Activated CD8-positive, alpha-beta memory T cell treated with anti-CD3 and anti-CD28 coated beads, Interleukin-2, amount 50 U/mL, for 24 hours (primary cell): ENCODE measurements around the gene AK5.

Experiments used
- DNase-seq: peaks from one replicate; pipeline ENCODE4 v3.0.0-alpha.2; 2020; ENCODE audit errors: extremely low read depth

Gene AK5

DNA sequence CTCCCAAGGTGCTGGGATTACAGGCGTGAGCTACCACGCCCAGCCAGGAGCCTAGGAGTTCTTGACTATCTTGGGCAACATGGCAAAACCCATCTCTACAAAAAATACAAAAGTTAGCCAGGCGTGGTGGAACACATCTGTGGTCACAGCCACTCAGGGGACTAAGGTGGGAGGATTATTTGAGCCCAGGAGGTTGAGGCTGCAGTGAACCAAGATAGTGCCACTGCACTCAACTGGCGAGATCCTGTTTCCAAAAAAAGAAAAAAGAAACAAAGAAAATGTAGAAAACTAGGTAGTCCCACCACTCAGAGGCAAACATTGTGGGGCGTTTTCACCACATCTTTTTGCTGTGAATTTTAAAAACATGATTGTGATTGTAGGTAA, 259.3 kb downstream of the AK5 start:
- no peak for DNase-seq

DNA sequence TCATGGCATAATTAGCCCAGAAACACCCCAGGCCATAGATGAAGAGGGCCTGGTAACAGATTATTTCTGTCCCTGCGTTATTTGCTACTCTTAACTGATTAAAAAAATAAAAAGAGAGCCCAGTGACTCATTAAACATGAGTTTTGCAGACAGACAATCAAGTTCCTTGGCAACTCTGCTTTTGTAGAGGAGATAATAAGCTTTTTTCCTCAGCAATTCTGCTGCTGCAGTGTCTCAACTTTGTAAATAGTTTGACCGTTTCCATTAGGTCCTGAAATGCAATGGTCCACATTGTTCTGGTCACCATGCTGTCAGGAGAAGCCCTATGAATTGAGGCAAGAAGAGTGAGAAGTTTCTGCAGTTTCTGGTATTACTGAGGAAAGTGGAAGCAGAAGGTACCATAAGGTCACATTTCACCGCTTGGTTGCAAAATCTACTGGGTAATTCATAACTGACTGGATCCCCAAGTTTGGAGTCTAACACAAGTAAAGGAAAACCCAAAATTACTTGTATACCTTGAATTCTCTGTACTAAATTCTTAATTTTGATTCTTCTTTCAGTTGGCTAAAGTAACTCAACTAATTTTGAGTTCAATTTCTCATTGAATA, 261.1 kb downstream of the AK5 start:
- no peak for DNase-seq

DNA sequence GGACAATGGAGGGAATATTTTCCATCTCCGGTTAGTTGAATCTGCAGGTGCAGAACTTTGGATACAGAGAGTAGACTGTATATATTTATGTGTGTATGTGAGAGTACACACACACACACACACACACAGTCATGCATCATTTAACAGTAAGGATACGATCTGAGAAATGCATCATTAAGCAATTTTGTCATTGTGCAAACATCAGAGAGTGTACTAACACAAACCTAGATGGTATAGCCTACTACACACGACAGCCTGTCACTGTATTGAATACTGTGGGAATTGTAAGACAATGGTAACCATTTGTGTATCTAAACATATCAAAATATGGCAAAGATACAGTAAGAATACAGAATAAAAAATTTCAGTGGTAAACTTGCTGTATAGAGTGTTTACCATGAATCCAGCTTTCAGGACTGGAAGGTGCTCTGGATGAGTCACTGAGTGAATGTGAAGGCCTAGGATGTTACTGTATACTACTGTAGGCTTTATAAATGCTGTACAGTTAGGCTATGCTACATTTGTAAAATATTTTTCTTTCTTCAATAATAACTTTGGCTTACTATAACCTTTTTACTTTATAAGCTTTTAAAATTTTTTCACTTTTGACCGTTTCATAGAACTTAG, 262.1 kb downstream of the AK5 start:
- DNase-seq: no peak

DNA sequence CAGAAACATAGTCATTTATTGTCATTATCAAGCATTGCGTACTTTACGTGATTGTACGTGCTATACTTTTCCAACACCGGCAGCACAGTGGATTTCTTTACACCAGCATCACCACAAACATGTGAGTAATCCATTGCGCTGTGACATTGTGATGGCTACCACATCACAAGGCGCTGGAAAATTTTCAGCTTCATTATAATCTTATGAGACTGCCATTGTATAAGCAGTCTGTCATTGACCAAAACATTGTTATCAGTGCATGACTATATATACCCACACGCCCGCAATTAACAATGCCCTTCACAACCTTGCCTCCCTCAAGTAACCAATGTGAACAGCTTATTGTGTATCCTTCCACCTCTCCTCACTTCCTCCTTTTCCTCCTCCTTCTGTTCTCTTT, 263.0 kb downstream of the AK5 start:
- DNase-seq: no peak

DNA sequence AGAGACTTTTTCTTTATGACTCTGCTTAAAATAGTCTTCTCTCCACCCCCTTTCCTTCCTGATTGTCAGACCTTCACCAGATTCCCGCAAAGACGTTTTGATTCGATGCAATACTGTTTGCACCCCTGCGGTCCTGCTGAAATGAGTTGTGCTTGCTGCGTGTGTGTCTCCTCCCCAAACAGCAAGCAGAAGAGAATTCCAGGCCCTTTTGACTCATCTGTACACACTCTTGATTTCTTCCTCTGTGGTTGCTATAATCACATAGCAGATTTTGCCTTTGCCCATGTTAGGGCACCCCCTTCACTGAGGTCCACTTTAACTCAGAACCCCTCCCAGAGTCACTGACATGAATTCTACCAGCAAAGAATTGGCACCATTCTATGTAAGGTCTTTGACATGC, 264.2 kb downstream of the AK5 start:
- no peak for DNase-seq

DNA sequence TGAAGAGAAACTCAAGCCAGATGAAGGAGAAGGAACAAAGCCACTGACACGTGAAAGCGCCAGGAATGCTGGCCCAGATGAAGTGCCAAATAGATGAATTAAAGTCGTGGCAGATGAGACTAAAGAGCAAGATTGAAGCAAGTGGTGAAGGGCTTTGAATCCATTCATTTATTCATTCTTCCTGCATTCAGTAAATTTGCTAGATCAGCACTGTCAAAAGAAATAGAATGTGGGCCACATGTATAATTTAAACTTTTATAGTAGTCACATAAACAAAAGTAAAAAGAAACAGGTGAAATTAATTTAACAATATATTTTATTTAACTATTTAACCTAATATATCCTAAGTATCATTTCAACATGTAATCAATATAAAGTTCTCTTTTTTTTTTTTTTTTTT, 265.1 kb downstream of the AK5 start:
- DNase-seq: no peak

DNA sequence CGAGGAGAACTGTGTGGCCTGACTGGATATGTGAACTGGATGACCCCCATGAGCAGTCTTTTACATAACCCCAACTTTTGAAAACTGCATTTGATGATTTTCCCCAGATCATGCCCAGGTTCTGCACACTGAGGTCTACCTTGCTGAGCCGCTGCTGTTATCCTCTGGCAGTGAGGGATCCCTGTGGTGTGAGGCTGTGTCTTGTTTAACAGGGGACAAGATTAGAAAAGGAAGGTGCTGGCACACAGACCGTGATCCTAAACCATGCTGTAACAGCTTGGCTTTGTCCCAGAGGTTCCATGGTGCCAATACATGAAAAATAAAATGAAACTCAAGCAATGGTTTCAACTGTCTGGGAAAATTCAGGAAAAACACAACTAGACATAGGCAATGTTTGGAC, 266.5 kb downstream of the AK5 start:
- no peak for DNase-seq

DNA sequence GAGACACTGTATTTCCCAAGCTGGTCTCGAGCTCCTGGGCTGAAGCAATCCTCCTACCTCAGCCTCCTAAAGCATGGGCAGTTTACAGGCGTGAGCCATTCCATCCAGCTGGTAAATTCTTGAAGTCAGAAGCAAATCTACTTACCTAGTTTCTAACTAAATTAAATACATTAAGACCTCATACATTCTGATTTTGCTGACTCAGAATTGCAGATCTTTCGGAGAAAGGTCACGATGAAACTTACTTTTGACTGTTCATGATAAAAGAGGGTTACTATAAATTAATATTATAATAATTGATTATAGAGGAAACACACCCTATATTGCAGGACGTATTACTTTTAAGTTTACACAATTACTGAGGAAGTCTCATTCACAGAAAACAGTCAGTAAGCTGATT, 268.3 kb downstream of the AK5 start:
- no peak for DNase-seq

DNA sequence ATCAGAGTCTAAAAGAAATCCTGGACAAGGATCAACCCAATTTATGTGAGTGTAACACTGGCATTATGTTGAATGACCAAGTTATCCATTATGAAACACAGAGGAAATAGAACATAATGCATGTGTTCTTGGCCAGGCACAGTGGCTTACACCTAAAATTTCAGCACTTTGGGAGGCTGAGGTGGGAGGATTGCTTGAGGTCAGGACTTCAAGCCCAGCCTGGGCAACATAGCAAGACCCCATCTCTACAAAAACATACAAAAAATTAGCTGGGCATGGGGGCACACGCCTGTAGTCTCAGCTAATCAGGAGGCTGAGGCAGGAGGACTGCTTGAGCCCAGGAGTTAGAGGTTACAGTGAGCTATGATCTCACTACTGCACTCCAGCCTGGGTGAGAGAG, 270.8 kb downstream of the AK5 start:
- DNase-seq: no peak

DNA sequence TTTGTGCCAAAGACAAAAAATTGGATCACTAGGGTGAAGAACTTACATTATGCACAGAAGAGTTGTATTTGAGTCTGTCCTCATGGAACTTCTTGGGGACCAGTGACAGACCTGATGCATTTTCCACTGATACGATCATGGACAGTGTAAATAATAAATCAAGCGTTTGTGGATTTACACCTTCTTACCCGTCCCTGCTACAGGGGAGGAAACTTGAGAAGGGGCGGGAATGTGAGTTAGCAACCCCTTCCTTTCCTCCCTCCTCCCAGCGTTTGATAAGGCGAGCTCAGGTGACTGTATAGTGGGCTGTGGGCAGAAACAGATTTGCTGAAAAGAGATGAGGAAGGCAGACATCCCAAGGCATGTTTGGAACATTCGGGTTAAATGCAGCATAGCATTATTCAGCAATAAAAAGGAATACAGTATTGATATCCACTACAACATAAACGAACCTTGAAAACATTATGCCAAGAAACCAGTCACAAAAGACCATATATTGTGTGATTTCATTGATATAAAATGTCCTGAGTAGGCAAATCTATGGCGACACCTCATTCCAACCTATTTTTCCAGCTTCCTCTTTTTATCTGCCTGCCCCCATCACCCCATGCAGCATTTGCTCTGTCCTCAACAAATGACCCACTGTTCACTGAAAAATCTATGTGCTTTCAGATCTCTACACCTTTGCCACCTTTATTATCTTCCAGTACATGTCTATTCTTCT, 271.9 kb downstream of the AK5 start:
- no peak for DNase-seq

DNA sequence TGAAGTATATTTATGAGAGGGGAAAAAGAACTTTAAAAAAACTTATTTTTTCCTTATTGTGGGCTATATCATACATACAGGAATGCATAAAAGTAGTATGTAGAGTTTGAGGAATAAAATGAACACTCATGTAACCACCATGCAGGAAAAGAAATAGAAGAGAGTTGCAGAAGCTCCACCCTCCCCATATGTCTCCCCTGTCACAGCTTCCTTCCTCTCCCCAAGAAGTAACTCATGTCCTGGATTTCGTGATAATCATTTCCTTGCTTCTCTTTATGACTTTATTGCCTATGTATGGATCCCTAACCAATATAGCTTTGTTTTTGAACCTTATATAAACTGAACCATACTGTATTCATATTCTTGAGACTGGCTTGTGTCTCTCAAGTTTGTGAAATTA, 274.2 kb downstream of the AK5 start:
- no peak for DNase-seq

DNA sequence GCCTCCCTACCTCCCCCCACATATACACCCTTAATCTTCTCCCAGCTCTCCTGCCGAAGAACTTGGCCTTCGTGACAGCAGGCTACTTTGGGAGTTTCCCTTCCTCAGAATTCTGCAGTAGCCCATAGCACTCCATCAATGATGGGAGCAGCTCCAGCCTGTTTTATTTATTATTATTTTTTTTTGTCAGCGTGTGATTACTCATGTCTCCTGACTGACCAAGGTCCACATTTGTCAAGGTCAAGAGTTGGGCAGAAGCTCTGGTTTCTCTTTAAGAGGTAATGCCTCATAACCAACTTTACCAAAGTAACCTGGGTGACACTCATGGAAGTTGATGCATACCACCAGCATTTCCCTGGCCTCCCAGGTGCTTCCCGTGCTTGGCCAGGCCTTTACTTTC, 275.2 kb downstream of the AK5 start:
- DNase-seq: no peak

DNA sequence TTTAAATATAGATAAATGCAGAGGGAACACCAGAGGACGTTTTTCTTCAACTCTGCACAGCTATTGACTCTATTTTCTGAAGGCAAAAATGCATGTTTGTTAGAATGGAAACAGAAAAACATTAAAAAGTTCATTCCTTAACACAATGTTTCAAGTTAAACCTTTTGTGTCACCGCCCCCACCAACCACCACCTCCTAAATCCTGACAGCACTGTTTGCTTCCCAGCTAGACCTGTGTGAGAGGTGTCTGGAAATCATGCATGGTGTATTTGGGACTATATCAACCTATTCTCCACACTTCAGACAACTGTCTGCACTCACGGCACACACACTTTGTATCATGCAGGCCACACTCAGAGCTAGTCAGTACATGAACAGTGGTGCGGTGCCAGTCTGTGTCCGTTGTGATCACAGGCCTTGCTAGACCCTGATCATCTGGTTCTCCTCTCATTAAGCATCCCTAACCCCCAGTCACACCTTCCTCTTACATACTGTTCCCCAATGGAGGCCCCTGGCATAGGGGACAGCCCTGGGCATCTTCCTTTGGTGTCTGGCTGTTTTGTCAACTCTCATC, 276.9 kb downstream of the AK5 start:
- DNase-seq: no peak

DNA sequence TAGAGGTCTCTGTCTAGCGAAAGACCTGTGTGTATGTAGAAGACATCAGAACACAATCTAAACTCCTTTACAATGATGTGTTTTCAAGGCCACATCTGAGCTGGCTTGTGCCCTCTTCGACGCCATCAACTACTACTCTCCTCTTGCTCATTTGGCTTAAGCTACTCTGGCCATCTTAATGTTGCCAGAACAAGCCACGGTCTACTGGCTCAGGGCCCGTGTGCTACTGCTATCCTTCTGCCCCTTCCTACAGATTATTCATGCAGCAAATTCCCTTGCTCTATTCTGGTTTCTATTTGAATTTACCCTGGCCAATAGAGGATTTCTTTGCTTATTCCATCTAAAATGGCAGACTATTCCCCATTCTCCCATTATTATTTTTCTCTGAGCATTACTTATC, 278.9 kb downstream of the AK5 start:
- no peak for DNase-seq

DNA sequence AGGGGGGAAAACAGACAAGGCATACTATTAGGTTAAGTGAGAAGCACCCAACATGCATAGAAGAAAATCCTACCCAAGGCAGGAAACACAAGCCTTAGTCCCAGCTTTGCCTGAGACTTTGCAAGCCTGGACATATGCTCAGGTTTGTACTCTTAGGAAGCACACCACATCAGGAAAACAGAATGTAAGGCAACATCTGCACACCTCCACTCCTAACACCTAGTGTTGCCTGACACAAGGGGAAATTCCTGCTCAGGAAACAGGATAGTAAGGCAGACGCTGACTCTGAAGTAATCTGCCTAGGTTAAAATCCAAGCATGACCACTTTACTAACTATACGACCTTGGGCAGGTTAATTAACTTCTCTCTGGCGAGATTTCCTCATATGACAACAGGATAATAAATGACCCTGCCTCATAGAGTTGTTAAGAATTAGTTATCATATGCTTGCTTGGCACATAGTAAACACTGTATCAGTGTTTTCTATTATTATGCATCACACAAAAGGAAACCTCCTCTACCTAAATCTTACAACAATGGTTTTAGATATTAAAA, 280.9 kb downstream of the AK5 start:
- no peak for DNase-seq

DNA sequence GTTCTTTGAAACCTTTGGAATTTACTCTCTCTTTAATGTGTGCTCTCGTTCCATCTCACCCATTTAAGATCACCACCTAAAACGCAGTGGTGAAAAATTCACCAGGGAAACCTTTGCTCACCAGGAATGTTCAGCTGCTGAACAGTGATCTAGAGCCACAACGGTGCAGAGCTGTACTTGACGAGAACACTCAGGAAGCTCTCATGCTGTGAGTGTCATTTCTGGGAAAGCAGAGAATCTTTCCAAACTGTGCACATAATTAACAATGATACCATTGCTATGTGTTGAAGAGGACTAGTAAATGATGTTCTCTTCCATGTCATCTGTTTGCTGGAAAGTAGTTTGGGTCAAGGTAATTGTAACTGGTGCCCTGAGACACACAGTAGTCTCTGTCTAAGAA, 283.5 kb downstream of the AK5 start:
- no peak for DNase-seq

DNA sequence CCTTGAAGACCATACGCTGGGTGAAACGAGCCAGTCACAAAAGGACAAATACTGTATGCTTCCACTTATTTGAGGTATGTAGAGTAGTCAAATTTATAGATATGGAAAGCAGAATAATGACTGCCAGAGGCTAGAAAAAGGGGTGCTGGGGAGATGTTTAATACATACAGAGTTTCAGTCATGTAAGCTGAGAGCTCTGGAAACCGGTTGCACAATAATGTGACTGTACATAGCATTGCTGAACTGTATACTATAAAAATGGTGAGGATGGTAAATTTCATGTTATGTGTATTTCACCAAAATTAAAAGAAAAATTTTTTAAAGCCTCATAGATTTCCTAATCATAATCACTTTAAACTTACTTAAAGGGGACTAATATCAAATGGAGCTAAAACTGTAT, 289.8 kb downstream of the AK5 start:
- DNase-seq: no peak

DNA sequence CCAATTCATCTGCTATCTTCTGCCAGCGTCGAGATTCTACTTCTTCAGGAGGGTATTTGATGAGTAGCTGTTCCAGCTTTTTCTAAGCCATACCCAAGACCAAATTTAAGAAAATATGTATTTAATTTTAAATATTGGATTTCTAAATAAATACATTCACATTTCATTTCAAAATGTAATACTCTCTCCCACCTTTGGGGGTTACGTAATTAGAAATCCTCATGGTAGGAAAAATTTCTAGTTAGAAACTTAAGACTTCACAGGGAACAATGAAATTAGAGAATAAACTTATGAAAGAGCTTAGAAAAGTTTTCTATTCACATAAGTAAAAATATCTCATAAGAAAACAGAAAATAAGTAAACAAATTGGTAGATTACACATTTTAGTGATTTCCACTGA, 297.7 kb downstream of the AK5 start:
- DNase-seq: no peak

DNA sequence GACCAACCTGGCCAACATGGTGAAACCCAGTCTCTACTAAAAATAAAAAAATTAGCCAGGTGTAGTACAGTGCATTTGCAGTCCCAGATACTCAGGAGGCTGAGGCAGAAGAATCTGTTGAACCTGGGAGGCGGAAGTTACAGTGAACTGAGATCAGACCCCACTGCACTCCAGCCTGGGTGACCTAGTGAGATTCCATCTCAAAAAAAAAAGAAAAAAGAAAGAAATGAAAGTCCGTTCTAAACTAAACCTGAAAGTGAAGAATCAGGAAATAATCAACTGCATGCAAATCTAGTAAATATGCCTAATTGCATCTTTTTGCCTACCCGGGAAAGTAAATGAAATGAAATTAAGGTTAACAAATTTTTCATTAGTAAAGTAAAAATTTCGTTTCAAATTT, 301.1 kb downstream of the AK5 start:
- no peak for DNase-seq

DNA sequence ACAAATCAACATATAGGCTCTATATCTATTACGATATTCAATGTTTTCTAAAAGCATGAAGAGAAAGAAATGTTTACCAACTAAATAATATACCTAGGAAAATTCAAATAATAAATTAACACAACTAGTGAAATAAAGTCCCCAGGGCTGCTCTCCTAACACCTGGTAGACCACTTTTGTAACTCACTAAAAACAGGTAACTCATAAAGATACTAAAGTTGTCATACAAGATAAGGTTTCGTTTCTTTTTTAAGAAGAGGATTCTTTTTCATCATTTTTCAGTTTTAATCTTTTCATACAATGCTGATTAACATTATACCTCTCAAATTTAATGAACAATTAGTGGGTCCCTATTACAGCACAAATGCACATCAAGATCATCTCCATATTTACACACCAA, 301.7 kb downstream of the AK5 start:
- DNase-seq: no peak

DNA sequence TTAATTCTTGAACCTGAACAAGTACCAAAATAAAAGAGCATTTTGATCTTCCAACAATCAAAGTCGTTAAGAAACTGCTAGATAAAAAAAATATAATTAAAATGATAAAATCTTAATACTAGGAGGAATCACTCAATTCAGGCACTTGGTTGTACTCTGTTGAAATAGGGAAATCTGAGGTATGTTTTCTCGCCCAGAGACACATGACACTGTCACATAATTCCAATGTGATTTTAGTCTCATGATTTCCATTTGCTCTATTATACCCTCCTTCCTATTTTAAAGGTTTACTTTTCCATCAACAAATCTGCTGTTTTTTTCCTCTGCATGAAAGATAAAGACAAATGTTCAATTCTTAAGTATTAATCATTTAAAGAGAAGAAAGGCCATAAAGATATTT, 303.1 kb downstream of the AK5 start:
- no peak for DNase-seq

DNA sequence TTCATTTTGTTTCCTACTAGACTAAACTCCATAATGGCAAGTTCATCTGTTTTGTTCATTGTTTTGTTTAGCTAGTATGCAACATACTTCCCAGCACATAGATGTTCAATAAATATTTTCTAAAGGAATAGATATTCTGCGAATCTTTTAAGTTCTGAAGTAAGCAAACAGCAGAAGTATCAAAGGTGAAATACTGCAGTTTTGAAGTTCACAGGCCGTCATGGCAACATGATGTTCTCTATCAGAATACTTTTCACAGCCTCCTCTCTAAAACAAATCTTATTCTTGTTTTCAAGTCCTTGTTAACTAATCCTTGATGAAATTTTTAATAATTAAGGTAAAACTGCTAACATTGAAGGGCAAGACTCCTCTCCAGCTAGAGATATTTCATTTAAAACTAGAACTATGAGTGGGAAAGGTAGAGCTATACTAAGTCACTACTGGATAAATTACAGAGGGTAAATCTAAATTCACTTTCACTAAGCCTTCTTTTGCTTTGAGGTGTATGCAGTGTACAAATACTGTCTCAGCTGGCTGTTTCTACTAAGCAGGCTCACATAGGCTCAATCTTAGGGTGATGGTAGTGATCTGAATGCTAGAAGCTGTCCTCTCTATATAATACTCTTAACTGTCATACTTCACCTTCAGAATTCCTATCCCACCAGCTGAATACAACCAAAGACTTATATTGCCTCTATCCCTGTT, 303.9 kb downstream of the AK5 start:
- DNase-seq: no peak
